Endodermal cell (in vitro differentiated cells): ENCODE data around the gene TRIAP1. TPM values are rescaled to one million over a fixed set of nuclear protein-coding genes. Genes with fewer than 3 reads are reported as not detected.

ENCODE experiments used
- DNase-seq: peaks from one replicate; pipeline ENCODE4 v3.0.0-alpha.2; 2017
- H3K27ac ChIP-seq: 2 replicates; pipeline ENCODE4 v1.5.1; 2013; ENCODE audit warnings: mild to moderate bottlenecking, low read depth, low read length, moderate library complexity
- H3K27me3 ChIP-seq: 2 replicates; pipeline ENCODE4 v1.6.1; 2013; ENCODE audit warnings: mild to moderate bottlenecking, low read length, moderate library complexity; ENCODE audit not compliant: insufficient read depth, control insufficient read depth, poor library complexity, severe bottlenecking
- H3K36me3 ChIP-seq: 2 replicates; pipeline ENCODE4 v1.7.0; 2013; ENCODE audit warnings: mild to moderate bottlenecking, low read length, moderate library complexity; ENCODE audit not compliant: control insufficient read depth, insufficient read depth
- H3K4me1 ChIP-seq: one replicate; pipeline ENCODE4 v1.7.0; 2013; ENCODE audit warnings: low read length; ENCODE audit not compliant: control insufficient read depth, insufficient read depth
- H3K4me3 ChIP-seq: 2 replicates; pipeline ENCODE4 v1.5.1; 2013; ENCODE audit warnings: mild to moderate bottlenecking, low read length, moderate library complexity
- H3K9ac ChIP-seq: 2 replicates; pipeline ENCODE4 v1.6.1; 2013; ENCODE audit warnings: mild to moderate bottlenecking, low read length, moderate library complexity; ENCODE audit not compliant: poor library complexity, severe bottlenecking; ENCODE audit errors: extremely low read depth
- H3K9me3 ChIP-seq: 2 replicates; pipeline ENCODE4 v1.6.1; 2013; ENCODE audit warnings: mild to moderate bottlenecking, low read length, moderate library complexity; ENCODE audit not compliant: control insufficient read depth
- H3K27ac Mint-ChIP-seq: 2 replicates; pipeline ENCODE4 v1.8.0; 2020; ENCODE audit warnings: mixed read lengths
- H3K27me3 Mint-ChIP-seq: 2 replicates; pipeline ENCODE4 v1.8.0; 2021; ENCODE audit warnings: mild to moderate bottlenecking, mixed read lengths; ENCODE audit not compliant: insufficient read depth
- H3K36me3 Mint-ChIP-seq: 2 replicates; pipeline ENCODE4 v1.8.0; 2020; ENCODE audit warnings: low read depth, mixed read lengths
- H3K4me1 Mint-ChIP-seq: 2 replicates; pipeline ENCODE4 v1.8.0; 2020; ENCODE audit warnings: mixed read lengths
- H3K4me3 Mint-ChIP-seq: 2 replicates; pipeline ENCODE4 v1.8.0; 2020; ENCODE audit warnings: mild to moderate bottlenecking, moderate library complexity, mixed read lengths
- H3K9me3 Mint-ChIP-seq: 2 replicates; pipeline ENCODE4 v1.8.0; 2020; ENCODE audit warnings: mild to moderate bottlenecking, mixed read lengths
- CTCF ChIP-seq: fragments of 200-600 bp; sonication (generic); conservative IDR thresholded peaks from 2 replicates; pipeline ENCODE4 v1.5.0; 2021; ENCODE audit warnings: antibody characterized with exemption, mild to moderate bottlenecking
- WGBS, 2 experiments: methylation state at CpG; one replicate each; pipeline versions ENCODE4 v1.1.5 to v1.1.7; 2013; ENCODE audit warnings: missing lambda C conversion rate in 2 of 2, mixed read lengths in 1 of 2; ENCODE audit not compliant: insufficient coverage in 1 of 2, insufficient read length in 1 of 2; 5-methylcytosine and 5-hydroxymethylcytosine counted together
- total RNA-seq, 2 donors: library from RNA; stranded (reverse); fragmentation: NEBNext Ultra II Directional in 1 of 2; extraction: Animal tissue kit (Norgen Biotek cat#: 25700) in 1 of 2; gene quantifications; 2 replicates in 1 of 2; 3 replicates in 1 of 2; pipeline ENCODE4 v1.2.1, GENCODE V29; 2021

Gene TRIAP1
- total RNA-seq, 2 donors from 2014 or later, result 31.6 to 34.8 TPM

DNA sequence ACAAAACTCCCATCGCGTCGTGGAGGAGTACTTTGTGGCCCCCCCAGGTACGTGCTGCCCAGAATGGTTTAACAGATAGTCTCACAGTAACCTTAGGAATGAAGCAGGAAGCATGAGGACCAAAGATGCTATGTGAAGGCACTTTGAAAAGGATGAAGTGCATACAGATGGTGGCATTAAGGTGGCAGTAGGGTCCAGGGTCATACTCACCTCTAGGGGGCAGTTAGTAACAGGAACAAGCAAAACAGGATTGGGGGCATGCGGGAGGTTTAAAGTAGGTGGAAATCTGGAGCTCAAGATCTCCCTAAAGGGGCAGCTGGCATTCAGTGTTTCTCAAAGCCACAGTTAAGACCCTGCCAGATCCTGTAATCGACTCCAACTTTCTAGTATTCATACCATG, 10.9 kb upstream of the TRIAP1 start:
- no peaks in the 10 kb centered on the region for H3K27me3 ChIP-seq
- WGBS, 2 experiments, result 91 to 100% methylated on average over 5 to 6 of the region's 6 CpGs
- no peaks in the 10 kb centered on the region for H3K9me3 ChIP-seq
- Mint-ChIP-seq H3K4me3 (no peak overlapping the region), H3K36me3 (peaks cover 81% of the 10 kb centered on the region), H3K4me1 (no peaks in the 10 kb centered on the region), H3K27ac (peak overlapping the region; percentile 53), H3K9me3 (no peaks in the 10 kb centered on the region), H3K27me3 (no peaks in the 10 kb centered on the region)
- H3K27ac ChIP-seq, result no peak overlapping the region
- H3K4me3 ChIP-seq, result no peak overlapping the region
- H3K9ac ChIP-seq, result no peak overlapping the region
- TF ChIP-seq CTCF, result peak; percentile 78
- peak; percentile 87 for DNase-seq
- H3K36me3 ChIP-seq, result peaks cover 98% of the 10 kb centered on the region
- peaks cover 4% of the 10 kb centered on the region for H3K4me1 ChIP-seq

DNA sequence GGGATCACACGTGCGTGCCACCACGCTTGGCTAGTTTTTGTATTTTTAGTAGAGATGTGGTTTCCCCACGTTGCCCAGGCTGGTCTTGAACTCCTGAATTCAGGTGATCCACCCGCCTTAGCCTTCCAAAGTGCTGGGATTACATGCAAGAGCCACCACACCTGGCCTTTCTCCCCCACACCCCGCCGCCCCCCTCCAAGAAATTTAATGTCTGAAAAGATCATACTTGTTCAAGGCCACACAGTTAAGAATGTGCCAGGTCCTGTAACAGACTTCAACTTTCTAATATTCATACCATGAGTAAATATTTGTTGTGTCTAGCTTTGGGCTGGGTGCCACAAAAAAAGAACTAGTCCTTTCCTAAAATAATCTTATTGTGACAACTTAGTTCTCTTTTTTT, 9.1 kb upstream of the TRIAP1 start:
- no peak overlapping the region for H3K27ac Mint-ChIP-seq
- Histone ChIP-seq H3K27ac (no peak overlapping the region), H3K27me3 (no peaks in the 10 kb centered on the region), H3K4me1 (peaks cover 4% of the 10 kb centered on the region), H3K9me3 (no peaks in the 10 kb centered on the region), H3K9ac (no peak overlapping the region), H3K4me3 (no peak overlapping the region), H3K36me3 (peaks cover 88% of the 10 kb centered on the region)
- H3K4me1 Mint-ChIP-seq, result no peaks in the 10 kb centered on the region
- peaks cover 72% of the 10 kb centered on the region for H3K36me3 Mint-ChIP-seq
- no peak for TF ChIP-seq CTCF
- 97 to 100% methylated on average over 1 to 7 of the region's 7 CpGs for WGBS, 2 experiments
- DNase-seq, result no peak
- H3K9me3 Mint-ChIP-seq, result no peaks in the 10 kb centered on the region
- no peaks in the 10 kb centered on the region for H3K27me3 Mint-ChIP-seq
- H3K4me3 Mint-ChIP-seq, result no peak overlapping the region

DNA sequence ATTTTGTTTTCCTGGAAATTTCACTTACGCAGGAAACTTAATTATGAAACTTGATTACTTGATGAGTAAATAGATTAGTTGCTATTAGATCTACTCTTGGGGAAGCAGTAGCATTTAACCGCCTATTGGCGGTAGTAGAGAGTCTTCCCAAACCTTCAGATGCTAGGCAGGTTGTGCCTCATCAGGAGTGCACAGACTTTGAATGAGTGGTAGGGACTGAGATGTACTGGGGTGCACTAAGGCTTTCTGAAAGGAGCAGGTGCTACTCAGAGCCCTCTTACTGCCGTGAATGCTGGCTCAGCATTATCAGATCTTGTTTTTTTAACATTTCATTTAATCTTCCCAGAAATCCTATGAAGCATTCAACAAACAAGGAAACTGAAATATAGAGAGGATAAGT, 7.8 kb upstream of the TRIAP1 start:
- Mint-ChIP-seq H3K36me3 (peaks cover 70% of the 10 kb centered on the region), H3K4me1 (no peaks in the 10 kb centered on the region), H3K27ac (no peak overlapping the region), H3K27me3 (no peaks in the 10 kb centered on the region), H3K4me3 (no peak overlapping the region), H3K9me3 (no peaks in the 10 kb centered on the region)
- H3K27me3 ChIP-seq, result no peaks in the 10 kb centered on the region
- no peak overlapping the region for H3K9ac ChIP-seq
- no peak overlapping the region for H3K27ac ChIP-seq
- H3K4me3 ChIP-seq, result no peak overlapping the region
- DNase-seq, result no peak
- WGBS, 2 experiments, result 71 to 100% methylated on average over 1 to 3 of the region's 4 CpGs
- no peaks in the 10 kb centered on the region for H3K9me3 ChIP-seq
- peaks cover 4% of the 10 kb centered on the region for H3K4me1 ChIP-seq
- H3K36me3 ChIP-seq, result peaks cover 86% of the 10 kb centered on the region
- TF ChIP-seq CTCF, result peak; percentile 81
